Heart left ventricle (tissue), 16 donors: Measurements from ENCODE around the gene CENPP. TPM values are rescaled to one million over a fixed set of nuclear protein-coding genes. Genes with fewer than 3 reads are reported as not detected.

Experiments
- ATAC-seq, 4 donors: fragments of 200-7000 bp; cut with Tn5 transposase; one replicate each; pipeline ENCODE4 v1.9.1; 2020 to 2022; ENCODE audit warnings: moderate library complexity in 4 of 4, mild to moderate bottlenecking in 3 of 4, moderate number of reproducible peaks in 1 of 4
- DNase-seq, 5 donors: peaks; one replicate each; pipeline ENCODE4 v3.0.0-alpha.2; 2020
- H3K27ac ChIP-seq, 12 donors: fragments of 200-600 bp; sonication (generic) in 4 of 12; one replicate each; pipeline versions ENCODE4 v1.5.0 to v1.8.0; 2016 to 2022; ENCODE audit warnings: mild to moderate bottlenecking in 2 of 12
- H3K27me3 ChIP-seq, 9 donors: fragments of 200-600 bp; sonication (generic) in 2 of 9; one replicate each; pipeline versions ENCODE4 v1.5.1 to v1.8.0; 2016 to 2022; ENCODE audit warnings: mild to moderate bottlenecking in 3 of 9
- H3K36me3 ChIP-seq, 9 donors: fragments of 200-600 bp; sonication (generic) in 2 of 9; one replicate each; pipeline versions ENCODE4 v1.5.0 to v1.8.0; 2018 to 2022; ENCODE audit warnings: mild to moderate bottlenecking in 2 of 9
- H3K4me1 ChIP-seq, 12 donors: fragments of 200-600 bp; sonication (generic) in 4 of 12; one replicate each; pipeline versions ENCODE4 v1.5.0 to v1.8.0; 2016 to 2022; ENCODE audit warnings: mild to moderate bottlenecking in 3 of 12
- H3K4me3 ChIP-seq, 12 donors: fragments of 200-600 bp; sonication (generic) in 4 of 12; one replicate each; pipeline versions ENCODE4 v1.5.0 to v1.8.0; 2017 to 2022; ENCODE audit warnings: mild to moderate bottlenecking in 9 of 12, moderate library complexity in 4 of 12
- H3K9me3 ChIP-seq, 12 donors: fragments of 200-600 bp; sonication (generic) in 4 of 12; one replicate each; pipeline versions ENCODE4 v1.5.0 to v1.8.0; 2016 to 2022; ENCODE audit warnings: mild to moderate bottlenecking in 1 of 12
- POLR2A ChIP-seq, 2 donors: fragments of 450-650 bp; IDR thresholded peaks; one replicate each; pipeline ENCODE4 v1.6.1; 2017; ENCODE audit warnings: antibody characterized with exemption in 2 of 2, mild to moderate bottlenecking in 2 of 2, moderate library complexity in 2 of 2
- WGBS, 4 donors: extraction: QIAGEN DNeasy Blood & Tissue Kit in 2 of 4; methylation state at CpG; one replicate each; pipeline versions ENCODE4 v1.1.5 to v1.1.7; 2013 to 2018; 5-methylcytosine and 5-hydroxymethylcytosine counted together
- intact Hi-C, 10 donors: fragments of 100-400 bp; cut with DNase I; formaldehyde crosslinking; loops; one replicate each; pipeline versions ENCODE4 v1.11.1 to v1.14.2; 2022
- polyA plus RNA-seq, 2 donors: library from polyadenylated mRNA; stranded (reverse); fragments of 200-250 nt; gene quantifications; one replicate each; pipeline ENCODE4 v1.2.3, GENCODE V29; 2013
- total RNA-seq, 9 donors: library from RNA; depleted of rRNA in 2 of 9; stranded (reverse); fragments of >200 nt in 2 of 9; fragmentation: NEBNext Ultra II Directional in 3 of 9; extraction: Animal tissue kit (Norgen Biotek cat#: 25700) in 3 of 9; gene quantifications; one replicate each; pipeline versions ENCODE4 v1.1.0 to v1.2.4, GENCODE V29; 2016 to 2023
- TF ChIP-seq, protein P1 (sequence below), 12 donors: fragments of 200-600 bp; sonication (generic) in 4 of 12; IDR thresholded peaks; one replicate each; pipeline versions ENCODE4 v1.5.0 to v1.8.0; 2018 to 2022; ENCODE audit warnings: antibody characterized with exemption in 12 of 12, mild to moderate bottlenecking in 5 of 12
- donor health status: ischemic (EF 13 %, LVEDD 7.1; RV severe dilation, severe dysfunction).
- donor health status: healthy with polysubstance abuse.
- donor health status: DM: no; HTN: yes; CAD: no.
- donor health status: DM: no; HTN: no; CAD: no.
- donor health status: ischemic (EF 25% LVEDD 6.9; RV normal size, moderate dysfunction).
- donor health status: ischemic (EF 25% LVEDD 5.7; RV mildly dilated, moderate dysfunction).
- donor health status: healthy.
- donor health status: DM: yes; HTN: yes; CAD: no.
- donor health status: ischemic (EF 35%, LVEDD 5.7; RV mildly dilated, moderate dysfunction).
- donor health status: nonischemic (EF 11% LVEDD 7.7; RV severe dilation, severe dysfunction).
- donor health status: DM: yes; HTN: yes; CAD: no.
- donor health status: PGD.
- donor health status: ischemic (EF 29% LVEDD 5.4; RV normal size, mild dysfunction).
- donor health status: nonischemic (EF 23%, LVEDD 6.1; RV moderate dilation, normal function).

The CENPP gene
- total and polyA plus RNA-seq, 11 donors = 1.1 to 5.8 (median 2.4) TPM

DNA sequence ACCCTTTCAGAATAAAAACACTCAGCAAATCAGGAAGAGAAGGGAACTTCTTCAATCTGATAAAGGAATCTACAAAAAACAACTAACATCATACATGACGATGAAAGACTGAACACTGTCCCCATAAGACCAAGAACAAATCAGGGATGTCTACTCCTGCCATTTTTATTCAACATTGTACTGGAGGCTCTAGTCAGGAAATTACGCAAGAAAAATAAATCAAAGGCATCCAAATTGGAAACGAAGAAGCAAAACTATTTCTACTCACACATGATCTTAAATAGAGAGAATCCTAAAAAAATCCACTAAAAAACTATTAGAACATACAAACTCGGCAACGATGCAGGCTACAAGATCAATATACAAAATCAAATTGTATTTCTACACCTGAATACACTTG, 301.9 kb downstream of the CENPP start:
- Histone ChIP-seq H3K9me3 (peaks cover 0 to 8% (median 0%) of the 10 kb centered on the region in 12 donors), H3K36me3 (peaks cover 0 to 67% (median 42%) of the 10 kb centered on the region in 9 donors), H3K27ac (no peak overlapping the region), H3K4me1 (peaks cover 0 to 1% (median 0%) of the 10 kb centered on the region in 12 donors), H3K4me3 (no peak overlapping the region), H3K27me3 (no peaks in the 10 kb centered on the region)
- intact Hi-C loops = no loop called here
- DNase-seq (no peak), ATAC-seq (no peak)
- WGBS, 4 donors = 86 to 90% (median 88%) methylated on average over 5 of the region's 5 CpGs
- TF ChIP-seq, protein P1, sequence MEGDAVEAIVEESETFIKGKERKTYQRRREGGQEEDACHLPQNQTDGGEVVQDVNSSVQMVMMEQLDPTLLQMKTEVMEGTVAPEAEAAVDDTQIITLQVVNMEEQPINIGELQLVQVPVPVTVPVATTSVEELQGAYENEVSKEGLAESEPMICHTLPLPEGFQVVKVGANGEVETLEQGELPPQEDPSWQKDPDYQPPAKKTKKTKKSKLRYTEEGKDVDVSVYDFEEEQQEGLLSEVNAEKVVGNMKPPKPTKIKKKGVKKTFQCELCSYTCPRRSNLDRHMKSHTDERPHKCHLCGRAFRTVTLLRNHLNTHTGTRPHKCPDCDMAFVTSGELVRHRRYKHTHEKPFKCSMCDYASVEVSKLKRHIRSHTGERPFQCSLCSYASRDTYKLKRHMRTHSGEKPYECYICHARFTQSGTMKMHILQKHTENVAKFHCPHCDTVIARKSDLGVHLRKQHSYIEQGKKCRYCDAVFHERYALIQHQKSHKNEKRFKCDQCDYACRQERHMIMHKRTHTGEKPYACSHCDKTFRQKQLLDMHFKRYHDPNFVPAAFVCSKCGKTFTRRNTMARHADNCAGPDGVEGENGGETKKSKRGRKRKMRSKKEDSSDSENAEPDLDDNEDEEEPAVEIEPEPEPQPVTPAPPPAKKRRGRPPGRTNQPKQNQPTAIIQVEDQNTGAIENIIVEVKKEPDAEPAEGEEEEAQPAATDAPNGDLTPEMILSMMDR (IDR thresholded peaks at IDR 0.05) = no peak
- TF ChIP-seq POLR2A (IDR thresholded peaks at IDR 0.05) = no peak

DNA sequence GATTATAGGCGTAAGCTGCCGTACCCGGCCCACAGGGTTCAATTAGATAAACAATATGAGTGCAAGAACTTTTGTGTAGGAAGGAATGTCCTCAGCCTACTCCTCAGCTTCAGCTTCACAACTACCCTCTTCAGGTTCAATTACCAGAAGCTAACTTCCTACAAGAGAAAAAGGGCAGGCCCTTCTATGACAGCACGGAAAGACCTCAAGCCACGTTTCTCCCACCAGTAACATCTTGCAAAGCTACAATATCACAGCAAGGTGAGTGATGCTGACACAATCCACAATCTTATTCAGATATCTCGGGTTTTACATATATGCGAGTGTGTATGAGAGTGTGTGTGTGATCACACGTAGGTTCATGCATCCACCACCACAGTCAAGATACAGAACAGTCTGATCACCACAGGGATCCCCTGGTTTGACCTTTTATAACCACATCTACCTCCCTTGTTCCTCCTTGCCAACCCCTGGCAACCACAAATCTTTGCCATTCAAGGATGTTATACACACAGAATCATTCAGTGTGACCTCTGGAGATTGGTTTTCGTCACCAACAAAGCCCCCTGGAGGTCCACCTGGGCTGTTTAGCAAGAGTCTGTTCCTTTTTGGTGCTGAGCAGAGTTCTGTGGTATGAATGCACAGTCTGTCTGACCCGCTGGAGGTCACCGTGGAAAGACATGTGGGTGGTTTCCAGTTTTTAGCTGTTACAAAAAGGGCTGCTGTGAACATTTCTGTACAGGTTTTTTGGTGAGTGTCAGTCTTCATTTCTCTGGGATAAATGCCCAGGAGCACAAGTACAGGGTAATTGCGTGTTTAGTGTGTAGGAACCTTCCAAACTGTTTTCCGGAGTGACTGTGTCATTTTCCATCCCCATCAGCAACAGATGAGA, 305.9 kb downstream of the CENPP start:
- TF ChIP-seq, protein P1 (IDR thresholded peaks at IDR 0.05) = no peak
- no peak for TF ChIP-seq POLR2A (IDR thresholded peaks at IDR 0.05)
- H3K4me3 ChIP-seq = no peak overlapping the region
- H3K36me3 ChIP-seq = peaks cover 0 to 73% (median 57%) of the 10 kb centered on the region in 9 donors
- peak overlapping the region in 2 of 12 donors; percentile 15 to 17 for H3K27ac ChIP-seq
- intact Hi-C loops = loop anchor here (5.0 to 10.0 kb wide), 12 partner anchors 124 to 497 kb away; partner anchors contain the start of genes CENPP (in 4 of the 10), NOL8 (in 4 of the 10) and IARS1 (in 1 of the 10)
- 92 to 95% (median 93%) methylated on average over 13 of the region's 13 CpGs for WGBS, 4 donors
- ATAC-seq (no peak), DNase-seq (peak in 1 of 5 donors; percentile 29)
- peaks cover 0 to 8% (median 0%) of the 10 kb centered on the region in 12 donors for H3K9me3 ChIP-seq
- H3K4me1 ChIP-seq = peaks cover 0 to 22% (median 4%) of the 10 kb centered on the region in 12 donors
- H3K27me3 ChIP-seq = no peaks in the 10 kb centered on the region

DNA sequence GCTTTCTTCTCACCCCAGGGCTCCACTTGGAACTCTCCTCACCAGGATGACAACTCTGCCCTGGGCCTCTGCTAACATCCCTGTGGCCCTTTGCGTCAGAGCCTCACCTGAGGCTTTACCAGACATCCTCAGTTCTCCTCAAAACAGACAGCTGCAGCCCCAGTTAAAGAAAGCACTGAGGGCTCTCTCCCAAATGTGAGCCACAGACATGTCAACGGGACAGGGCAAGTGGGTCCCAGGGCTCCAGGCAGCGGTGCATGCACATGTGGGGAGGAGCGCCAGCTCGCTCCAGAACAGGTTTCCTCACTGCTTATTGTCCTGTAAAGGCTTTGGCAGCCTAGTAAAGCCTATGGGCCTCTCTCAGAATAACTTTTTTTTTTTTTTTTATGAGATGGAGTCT, 306.9 kb downstream of the CENPP start:
- no peak overlapping the region for H3K4me3 ChIP-seq
- peaks cover 0 to 8% (median 0%) of the 10 kb centered on the region in 12 donors for H3K9me3 ChIP-seq
- H3K36me3 ChIP-seq = peaks cover 0 to 82% (median 65%) of the 10 kb centered on the region in 9 donors
- DNase-seq = peak in 1 of 5 donors; percentile 8
- intact Hi-C loops = loop anchor here (5.0 to 10.0 kb wide), 12 partner anchors 125 to 498 kb away; partner anchors contain the start of genes CENPP (in 4 of the 10), NOL8 (in 4 of the 10) and IARS1 (in 1 of the 10)
- no peak for ATAC-seq
- 96 to 100% (median 97%) methylated on average over 5 of the region's 5 CpGs for WGBS, 4 donors
- no peak for TF ChIP-seq POLR2A (IDR thresholded peaks at IDR 0.05)
- TF ChIP-seq, protein P1 (IDR thresholded peaks at IDR 0.05) = no peak
- no peaks in the 10 kb centered on the region for H3K27me3 ChIP-seq
- peak overlapping the region in 1 of 12 donors; percentile 17 for H3K27ac ChIP-seq
- peaks cover 0 to 22% (median 4%) of the 10 kb centered on the region in 12 donors for H3K4me1 ChIP-seq
